Measurements from ENCODE around the gene FHIT.

The FHIT gene

GRCh38 chr3:60633644-60634043, 617.6 kb downstream of the FHIT start:
- TF ChIP-seq CTCF (IDR thresholded peaks at IDR 0.05; ENCODE audit: borderline replicate concordance, control extremely low read depth, extremely low read depth, insufficient read depth, missing control alignments) = no peak
- no peak for DNase-seq (ENCODE audit: low spot score)
- in situ Hi-C loops (cut with MboI; ENCODE audit: low sequenced_read_pairs, unreplicated experiment) = no loop called here

GRCh38 chr3:60631509-60631908, 619.7 kb downstream of the FHIT start:
- in situ Hi-C loops (cut with MboI; ENCODE audit: low sequenced_read_pairs, unreplicated experiment) = no loop called here
- no peak for TF ChIP-seq CTCF (IDR thresholded peaks at IDR 0.05; ENCODE audit: borderline replicate concordance, control extremely low read depth, extremely low read depth, insufficient read depth, missing control alignments)
- no peak for DNase-seq (ENCODE audit: low spot score)

- DNase-seq (ENCODE audit: low spot score) = no peak
- in situ Hi-C loops (cut with MboI; ENCODE audit: low sequenced_read_pairs, unreplicated experiment) = no loop called here
- TF ChIP-seq CTCF (IDR thresholded peaks at IDR 0.05; ENCODE audit: borderline replicate concordance, control extremely low read depth, extremely low read depth, insufficient read depth, missing control alignments) = no peak
These were observed 620.3 kb downstream of the FHIT start for GRCh38 chr3:60630953-60631352.

- in situ Hi-C loops (cut with MboI; ENCODE audit: low sequenced_read_pairs, unreplicated experiment) = no loop called here
- no peak for TF ChIP-seq CTCF (IDR thresholded peaks at IDR 0.05; ENCODE audit: borderline replicate concordance, control extremely low read depth, extremely low read depth, insufficient read depth, missing control alignments)
These were observed 621.4 kb downstream of the FHIT start for GRCh38 chr3:60629816-60630215.

GRCh38 chr3:60622349-60622748, 628.9 kb downstream of the FHIT start:
- in situ Hi-C loops (cut with MboI; ENCODE audit: low sequenced_read_pairs, unreplicated experiment) = no loop called here
- TF ChIP-seq CTCF (IDR thresholded peaks at IDR 0.05; ENCODE audit: borderline replicate concordance, control extremely low read depth, extremely low read depth, insufficient read depth, missing control alignments) = no peak
- no peak for DNase-seq (ENCODE audit: low spot score)

More at GRCh38 chr3:60629816-60630215, 621.4 kb downstream of the FHIT start:
- no peak for DNase-seq (ENCODE audit: low spot score)

GRCh38 chr3:60617188-60617587, 634.1 kb downstream of the FHIT start:
- in situ Hi-C loops (cut with MboI; ENCODE audit: low sequenced_read_pairs, unreplicated experiment) = no loop called here
- DNase-seq (ENCODE audit: low spot score) = no peak
- TF ChIP-seq CTCF (IDR thresholded peaks at IDR 0.05; ENCODE audit: borderline replicate concordance, control extremely low read depth, extremely low read depth, insufficient read depth, missing control alignments) = no peak
